Neural crest cell (in vitro differentiated cells): ENCODE data around the gene CTNNA3. TPM values are rescaled to one million over a fixed set of nuclear protein-coding genes. Genes with fewer than 3 reads are reported as not detected.
A peak's percentile ranks its signal among the peaks of the same experiment; 100 is the strongest.

Experiments
- DNase-seq: peaks from one replicate; pipeline ENCODE4 v3.0.0; 2021; ENCODE audit warnings: low read depth, mixed read lengths, low spot score
- H3K27ac Mint-ChIP-seq: one replicate; pipeline ENCODE4 v1.8.0; 2021; ENCODE audit warnings: mild to moderate bottlenecking, mixed read lengths; ENCODE audit not compliant: unreplicated experiment
- H3K27me3 Mint-ChIP-seq: 2 replicates; pipeline ENCODE4 v1.8.0; 2021; ENCODE audit warnings: low read depth, mild to moderate bottlenecking, mixed read lengths
- H3K36me3 Mint-ChIP-seq: 2 replicates; pipeline ENCODE4 v1.8.0; 2021; ENCODE audit warnings: low read depth, mild to moderate bottlenecking, mixed read lengths
- H3K4me1 Mint-ChIP-seq: 2 replicates; pipeline ENCODE4 v1.8.0; 2021; ENCODE audit warnings: mixed read lengths
- H3K4me3 Mint-ChIP-seq: one replicate; pipeline ENCODE4 v1.8.0; 2021; ENCODE audit warnings: mild to moderate bottlenecking, mixed read lengths
- H3K9me3 Mint-ChIP-seq: 2 replicates; pipeline ENCODE4 v1.8.0; 2021; ENCODE audit warnings: mixed read lengths
- CTCF ChIP-seq: fragments of 200-600 bp; sonication (generic); conservative IDR thresholded peaks from 2 replicates; pipeline ENCODE4 v1.5.0; 2021; ENCODE audit warnings: antibody characterized with exemption, mild to moderate bottlenecking
- total RNA-seq: library from RNA; stranded (reverse); gene quantifications from 2 replicates; pipeline ENCODE4 v1.2.1, GENCODE V29; 2021

Gene CTNNA3
- total RNA-seq, 1 donor from 2014 or later = 4.7 TPM

- H3K4me1 Mint-ChIP-seq = peaks cover 25% of the 10 kb centered on the region
- no peaks in the 10 kb centered on the region for H3K27me3 Mint-ChIP-seq
- TF ChIP-seq CTCF = no peak
- no peaks in the 10 kb centered on the region for H3K9me3 Mint-ChIP-seq
- no peak for DNase-seq
- H3K4me3 Mint-ChIP-seq = no peak overlapping the region
- H3K36me3 Mint-ChIP-seq = no peaks in the 10 kb centered on the region
- H3K27ac Mint-ChIP-seq = no peak overlapping the region
Measured at GRCh38 chr10:67667035-67667425, 29.0 kb downstream of the CTNNA3 start.

- no peaks in the 10 kb centered on the region for H3K36me3 Mint-ChIP-seq
- H3K9me3 Mint-ChIP-seq = no peaks in the 10 kb centered on the region
- peaks cover 25% of the 10 kb centered on the region for H3K4me1 Mint-ChIP-seq
- H3K4me3 Mint-ChIP-seq = peak overlapping the region; percentile 67
- no peaks in the 10 kb centered on the region for H3K27me3 Mint-ChIP-seq
- DNase-seq = no peak
- peak; percentile 70 for TF ChIP-seq CTCF
- peak overlapping the region; percentile 72 for H3K27ac Mint-ChIP-seq
Measured at GRCh38 chr10:67666416-67667034, 29.5 kb downstream of the CTNNA3 start.

DNA sequence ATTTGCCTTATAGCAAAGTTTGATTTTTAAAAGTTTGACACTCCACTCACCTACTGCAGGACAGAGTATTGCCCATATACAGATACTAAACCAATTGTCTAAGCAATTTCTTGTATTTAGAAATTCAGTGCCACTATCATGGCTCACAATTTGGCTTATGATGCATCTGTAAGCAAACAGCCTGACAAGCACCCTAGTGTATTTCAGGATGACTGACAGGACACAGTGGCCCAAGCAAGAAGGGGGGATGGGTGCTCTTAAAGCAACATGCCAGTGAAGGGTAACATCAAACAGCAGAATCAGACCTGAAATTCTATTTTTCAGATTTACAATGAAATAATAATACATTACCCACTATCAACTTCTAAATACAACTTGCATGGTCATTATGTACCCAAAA is 30.5 kb downstream of the CTNNA3 start:
- H3K27me3 Mint-ChIP-seq = no peaks in the 10 kb centered on the region
- H3K27ac Mint-ChIP-seq = peak overlapping the region; percentile 63
- H3K4me3 Mint-ChIP-seq = peak overlapping the region; percentile 64
- no peak for TF ChIP-seq CTCF
- peaks cover 25% of the 10 kb centered on the region for H3K4me1 Mint-ChIP-seq
- DNase-seq = peak; percentile 18
- no peaks in the 10 kb centered on the region for H3K9me3 Mint-ChIP-seq
- H3K36me3 Mint-ChIP-seq = no peaks in the 10 kb centered on the region

DNA sequence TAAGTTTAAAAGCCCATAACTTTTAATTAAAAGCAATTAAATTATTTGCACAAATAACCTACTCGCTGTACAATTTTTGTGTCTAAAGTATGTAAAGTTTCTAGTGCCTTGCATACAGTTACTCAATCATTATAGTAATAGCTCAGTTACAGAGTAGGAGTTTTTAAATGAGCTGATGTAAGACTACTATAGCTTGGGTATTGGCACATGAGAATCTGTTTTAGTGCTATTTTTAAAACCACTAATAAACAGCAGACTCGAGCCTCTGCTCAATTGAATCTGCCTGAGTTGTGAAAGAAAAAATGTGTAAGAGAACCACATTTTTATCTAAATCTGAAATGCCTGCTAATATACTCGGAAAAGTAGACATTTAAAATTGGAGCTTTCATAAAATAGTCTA is 31.1 kb downstream of the CTNNA3 start:
- no peaks in the 10 kb centered on the region for H3K9me3 Mint-ChIP-seq
- peaks cover 25% of the 10 kb centered on the region for H3K4me1 Mint-ChIP-seq
- no peaks in the 10 kb centered on the region for H3K27me3 Mint-ChIP-seq
- H3K36me3 Mint-ChIP-seq = no peaks in the 10 kb centered on the region
- no peak for DNase-seq
- peak overlapping the region; percentile 64 for H3K4me3 Mint-ChIP-seq
- no peak overlapping the region for H3K27ac Mint-ChIP-seq
- no peak for TF ChIP-seq CTCF

DNA sequence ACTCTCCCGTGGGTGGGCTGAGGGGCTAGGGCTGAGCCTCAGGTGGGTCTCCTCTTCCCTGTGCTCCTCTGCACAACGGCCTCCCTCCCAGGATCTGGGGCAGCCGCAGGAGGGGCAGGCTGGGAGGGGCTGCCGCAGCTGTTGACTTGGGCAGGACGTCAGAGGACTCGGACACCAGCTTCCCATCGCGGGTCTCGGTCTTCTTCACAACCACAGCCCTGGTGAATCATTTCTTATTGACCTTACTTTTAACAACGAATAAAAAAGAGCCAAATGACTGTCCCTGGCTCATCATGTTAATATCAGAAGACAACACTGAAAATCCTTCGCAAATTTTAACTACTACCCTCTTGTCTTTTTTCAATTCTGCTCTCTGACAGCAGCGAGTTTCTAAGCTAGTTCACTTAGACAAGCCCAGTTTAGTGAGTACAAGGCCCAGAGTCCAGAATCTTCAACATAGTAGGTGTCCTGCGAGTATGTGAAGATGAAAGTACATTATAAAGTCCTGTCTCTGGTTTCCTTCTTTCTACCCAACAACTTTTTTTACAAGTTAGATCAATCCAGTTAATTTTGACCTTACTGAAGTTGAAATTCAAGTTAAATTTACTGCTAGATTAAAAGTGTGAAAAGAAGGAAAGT is 32.4 kb downstream of the CTNNA3 start:
- H3K27ac Mint-ChIP-seq = no peak overlapping the region
- peaks cover 25% of the 10 kb centered on the region for H3K4me1 Mint-ChIP-seq
- no peaks in the 10 kb centered on the region for H3K36me3 Mint-ChIP-seq
- no peak for TF ChIP-seq CTCF
- no peak for DNase-seq
- no peaks in the 10 kb centered on the region for H3K27me3 Mint-ChIP-seq
- H3K9me3 Mint-ChIP-seq = no peaks in the 10 kb centered on the region
- no peak overlapping the region for H3K4me3 Mint-ChIP-seq
